ENCODE measurements around the gene BLTP3A.
A peak's percentile ranks its signal among the peaks of the same experiment; 100 is the strongest.
"Not testable (repeated sequence)": the region's sequence is repeated elsewhere in the genome, so short reads cannot be mapped to it uniquely, and the experiment has no call there.

BLTP3A gene

GRCh38 chr6:34772940-34773339 is 18.9 kb upstream of the BLTP3A start:
- no peak overlapping the region for H3K4me3 ChIP-seq (replicated peaks in 1 of 2; ENCODE audit: low read depth in 2 of 2, low read length in 2 of 2)
- DNase-seq (ENCODE audit: low read depth in 2 of 2), result no peak
- no peak for TF ChIP-seq CTCF (IDR thresholded peaks at IDR 0.05; ENCODE audit: low read depth, low read length)

- H3K4me3 ChIP-seq (replicated peaks in 1 of 2; ENCODE audit: low read depth in 2 of 2, low read length in 2 of 2), result no peak overlapping the region
- no peak for DNase-seq (ENCODE audit: low read depth in 2 of 2)
- no peak for TF ChIP-seq CTCF (IDR thresholded peaks at IDR 0.05; ENCODE audit: low read depth, low read length)
These were observed 18.0 kb upstream of the BLTP3A start for GRCh38 chr6:34773916-34774315.

GRCh38 chr6:34774967-34775366 is 16.9 kb upstream of the BLTP3A start:
- no peak for TF ChIP-seq CTCF (IDR thresholded peaks at IDR 0.05; ENCODE audit: low read depth, low read length)
- H3K4me3 ChIP-seq (replicated peaks in 1 of 2; ENCODE audit: low read depth in 2 of 2, low read length in 2 of 2), result no peak overlapping the region
- no peak for DNase-seq (ENCODE audit: low read depth in 2 of 2)

- peak in 1 of 2 donors; percentile 29 for DNase-seq (ENCODE audit: low read depth in 2 of 2)
- not testable (repeated sequence) for H3K4me3 ChIP-seq (replicated peaks in 1 of 2; ENCODE audit: low read depth in 2 of 2, low read length in 2 of 2)
These were observed 6.5 kb upstream of the BLTP3A start for GRCh38 chr6:34785375-34785774.

- not testable (repeated sequence) for DNase-seq (ENCODE audit: low read depth in 2 of 2); H3K4me3 ChIP-seq (replicated peaks in 1 of 2; ENCODE audit: low read depth in 2 of 2, low read length in 2 of 2)
These were observed 4.7 kb upstream of the BLTP3A start for GRCh38 chr6:34787152-34787551.

GRCh38 chr6:34788111-34788510 is 3.8 kb upstream of the BLTP3A start:
- TF ChIP-seq CTCF (IDR thresholded peaks at IDR 0.05; ENCODE audit: low read depth, low read length), result no peak
- H3K4me3 ChIP-seq (replicated peaks in 1 of 2; ENCODE audit: low read depth in 2 of 2, low read length in 2 of 2), result no peak overlapping the region
- no peak for DNase-seq (ENCODE audit: low read depth in 2 of 2)

GRCh38 chr6:34791164-34791700 is 651 bp upstream of the BLTP3A start:
- DNase-seq (ENCODE audit: low read depth in 2 of 2), result peak; percentile 31 to 39

More at GRCh38 chr6:34791164-34791700, 651 bp upstream of the BLTP3A start:
- H3K4me3 ChIP-seq (replicated peaks in 1 of 2; ENCODE audit: low read depth in 2 of 2, low read length in 2 of 2), result peak overlapping the region; percentile 74 to 77
- TF ChIP-seq CTCF (IDR thresholded peaks at IDR 0.05; ENCODE audit: low read depth, low read length), result no peak

Data from cardiac fibroblast (primary cell).